T-helper 2 cell treated with Interferon-gamma antibody and Interleukin-4, amounts not matched to agents 5 μg/mL and 100 μg/mL, for 36 hours (primary cell): ENCODE results near the gene RPS27L.

ENCODE experiments used
- DNase-seq: peaks from one replicate; pipeline ENCODE4 v3.0.0; 2021; ENCODE audit warnings: low spot score
- H3K27ac Mint-ChIP-seq: one replicate; pipeline ENCODE4 v1.8.0; 2021; ENCODE audit warnings: mild to moderate bottlenecking, mixed read lengths
- H3K27me3 Mint-ChIP-seq: one replicate; pipeline ENCODE4 v1.8.0; 2021; ENCODE audit warnings: low read depth, mixed read lengths
- H3K36me3 Mint-ChIP-seq: one replicate; pipeline ENCODE4 v1.8.0; 2021; ENCODE audit warnings: low read depth, mixed read lengths
- H3K4me1 Mint-ChIP-seq: one replicate; pipeline ENCODE4 v1.8.0; 2021; ENCODE audit warnings: low read depth, mixed read lengths
- H3K4me3 Mint-ChIP-seq: one replicate; pipeline ENCODE4 v1.8.0; 2022; ENCODE audit warnings: mild to moderate bottlenecking, moderate library complexity, mixed read lengths
- H3K9me3 Mint-ChIP-seq: one replicate; pipeline ENCODE4 v1.8.0; 2021; ENCODE audit warnings: mixed read lengths

Gene RPS27L

GRCh38 chr15:63157118-63157843 is at the start of gene RPS27L:
Gene RPS27L, minus strand, starts transcription at chr15:63157477. Its CDS starts 72 bp downstream, at chr15:63157405.
- peak; percentile 88 for DNase-seq
- peak within 1 kb of the TSS; percentile 97 for H3K4me3 Mint-ChIP-seq
- peaks cover 13% of the 10 kb centered on the region for H3K4me1 Mint-ChIP-seq
- H3K27me3 Mint-ChIP-seq = no peaks in the 10 kb centered on the region
- H3K36me3 Mint-ChIP-seq = peaks cover 27% of the 10 kb centered on the region
- no peaks in the 10 kb centered on the region for H3K9me3 Mint-ChIP-seq
- H3K27ac Mint-ChIP-seq = peak within 1 kb of the TSS; percentile 95

GRCh38 chr15:63206079-63206478 is 48.8 kb upstream of the RPS27L start:
- no peak overlapping the region for H3K27ac Mint-ChIP-seq
- H3K4me1 Mint-ChIP-seq = peaks cover 78% of the 10 kb centered on the region
- no peaks in the 10 kb centered on the region for H3K9me3 Mint-ChIP-seq
- H3K36me3 Mint-ChIP-seq = peaks cover 39% of the 10 kb centered on the region
- H3K27me3 Mint-ChIP-seq = no peaks in the 10 kb centered on the region
- H3K4me3 Mint-ChIP-seq = no peak overlapping the region
- no peak for DNase-seq

- peaks cover 82% of the 10 kb centered on the region for H3K4me1 Mint-ChIP-seq
- H3K9me3 Mint-ChIP-seq = no peaks in the 10 kb centered on the region
- peak overlapping the region; percentile 49 for H3K27ac Mint-ChIP-seq
- H3K4me3 Mint-ChIP-seq = no peak overlapping the region
- DNase-seq = peak; percentile 47
- peaks cover 54% of the 10 kb centered on the region for H3K36me3 Mint-ChIP-seq
- H3K27me3 Mint-ChIP-seq = no peaks in the 10 kb centered on the region
These were observed 46.3 kb upstream of the RPS27L start for GRCh38 chr15:63203451-63204090.

GRCh38 chr15:63202861-63203260 is 45.6 kb upstream of the RPS27L start:
- Mint-ChIP-seq H3K4me3 (peak overlapping the region; percentile 33), H3K4me1 (peaks cover 82% of the 10 kb centered on the region), H3K27me3 (no peaks in the 10 kb centered on the region), H3K36me3 (peaks cover 54% of the 10 kb centered on the region), H3K27ac (peak overlapping the region; percentile 21), H3K9me3 (no peaks in the 10 kb centered on the region)
- DNase-seq = no peak

- Mint-ChIP-seq H3K4me1 (peaks cover 79% of the 10 kb centered on the region), H3K27ac (peak overlapping the region; percentile 73), H3K36me3 (peaks cover 48% of the 10 kb centered on the region), H3K27me3 (no peaks in the 10 kb centered on the region), H3K4me3 (peak overlapping the region; percentile 70), H3K9me3 (no peaks in the 10 kb centered on the region)
- DNase-seq = no peak
These were observed 43.4 kb upstream of the RPS27L start for GRCh38 chr15:63200464-63201249.

- H3K27ac Mint-ChIP-seq = no peak overlapping the region
- no peak overlapping the region for H3K4me3 Mint-ChIP-seq
- peaks cover 83% of the 10 kb centered on the region for H3K4me1 Mint-ChIP-seq
- H3K27me3 Mint-ChIP-seq = no peaks in the 10 kb centered on the region
- no peaks in the 10 kb centered on the region for H3K9me3 Mint-ChIP-seq
- peaks cover 58% of the 10 kb centered on the region for H3K36me3 Mint-ChIP-seq
- no peak for DNase-seq
These were observed 41.3 kb upstream of the RPS27L start for GRCh38 chr15:63198371-63199250.

- no peaks in the 10 kb centered on the region for H3K9me3 Mint-ChIP-seq
- H3K4me1 Mint-ChIP-seq = peaks cover 79% of the 10 kb centered on the region
- H3K4me3 Mint-ChIP-seq = peak overlapping the region; percentile 46
- H3K36me3 Mint-ChIP-seq = peaks cover 61% of the 10 kb centered on the region
- DNase-seq = no peak
- H3K27me3 Mint-ChIP-seq = no peaks in the 10 kb centered on the region
- H3K27ac Mint-ChIP-seq = no peak overlapping the region
These were observed 40.3 kb upstream of the RPS27L start for GRCh38 chr15:63197626-63198025.

GRCh38 chr15:63196842-63197241 is 39.6 kb upstream of the RPS27L start:
- H3K27me3 Mint-ChIP-seq = no peaks in the 10 kb centered on the region
- no peak for DNase-seq
- H3K4me3 Mint-ChIP-seq = no peak overlapping the region
- peaks cover 58% of the 10 kb centered on the region for H3K36me3 Mint-ChIP-seq
- no peak overlapping the region for H3K27ac Mint-ChIP-seq
- H3K9me3 Mint-ChIP-seq = no peaks in the 10 kb centered on the region
- H3K4me1 Mint-ChIP-seq = peaks cover 81% of the 10 kb centered on the region

GRCh38 chr15:63195569-63196015 is 38.3 kb upstream of the RPS27L start:
- Mint-ChIP-seq H3K36me3 (peaks cover 49% of the 10 kb centered on the region), H3K27me3 (no peaks in the 10 kb centered on the region), H3K9me3 (no peaks in the 10 kb centered on the region), H3K27ac (peak overlapping the region; percentile 72), H3K4me3 (peak overlapping the region; percentile 63), H3K4me1 (peaks cover 79% of the 10 kb centered on the region)
- no peak for DNase-seq

GRCh38 chr15:63194880-63195568 is 37.7 kb upstream of the RPS27L start:
- Mint-ChIP-seq H3K27me3 (no peaks in the 10 kb centered on the region), H3K27ac (peak overlapping the region; percentile 72), H3K4me3 (peak overlapping the region; percentile 63), H3K4me1 (peaks cover 78% of the 10 kb centered on the region), H3K9me3 (no peaks in the 10 kb centered on the region), H3K36me3 (peaks cover 50% of the 10 kb centered on the region)
- DNase-seq = no peak

GRCh38 chr15:63194302-63194701 is 37.0 kb upstream of the RPS27L start:
- Mint-ChIP-seq H3K27me3 (no peaks in the 10 kb centered on the region), H3K36me3 (peaks cover 49% of the 10 kb centered on the region), H3K4me3 (peak overlapping the region; percentile 99), H3K27ac (peak overlapping the region; percentile 91), H3K4me1 (peaks cover 72% of the 10 kb centered on the region), H3K9me3 (no peaks in the 10 kb centered on the region)
- DNase-seq = no peak

GRCh38 chr15:63192619-63193206 is 35.4 kb upstream of the RPS27L start:
- H3K4me1 Mint-ChIP-seq = peaks cover 72% of the 10 kb centered on the region
- peak overlapping the region; percentile 96 for H3K27ac Mint-ChIP-seq
- H3K27me3 Mint-ChIP-seq = no peaks in the 10 kb centered on the region
- peaks cover 36% of the 10 kb centered on the region for H3K36me3 Mint-ChIP-seq
- H3K4me3 Mint-ChIP-seq = peak overlapping the region; percentile 99
- peak; percentile 40 for DNase-seq
- no peaks in the 10 kb centered on the region for H3K9me3 Mint-ChIP-seq
